GM18858 (cell line): ENCODE results near the gene UST.
"Not testable (repeated sequence)": the region's sequence is repeated elsewhere in the genome, so short reads cannot be mapped to it uniquely, and the experiment has no call there.

Source experiments
- ATAC-seq: cut with Tn5 transposase; IDR thresholded peaks from one replicate; pipeline ENCODE4 v1.9.1; 2021; ENCODE audit not compliant: unreplicated experiment

The UST gene

GRCh38 chr6:148764259-148765020 is 17.6 kb downstream of the UST start:
- ATAC-seq: not testable (repeated sequence)

- no peak for ATAC-seq
Observed at GRCh38 chr6:148765898-148766808, 19.3 kb downstream of the UST start.

GRCh38 chr6:148768646-148769270 is 21.9 kb downstream of the UST start:
- ATAC-seq: no peak

GRCh38 chr6:148769304-148769968 is 22.6 kb downstream of the UST start:
- ATAC-seq: no peak

- no peak for ATAC-seq
Observed at GRCh38 chr6:148770408-148771211, 23.8 kb downstream of the UST start.

GRCh38 chr6:148771212-148771601 is 24.4 kb downstream of the UST start:
- ATAC-seq: no peak

- no peak for ATAC-seq
Observed at GRCh38 chr6:148771896-148772554, 25.2 kb downstream of the UST start.

GRCh38 chr6:148775161-148775560 is 28.3 kb downstream of the UST start:
- ATAC-seq: no peak

- ATAC-seq: no peak
Observed at GRCh38 chr6:148776321-148777308, 29.8 kb downstream of the UST start.

- no peak for ATAC-seq
Observed at GRCh38 chr6:148779142-148779562, 32.3 kb downstream of the UST start.

GRCh38 chr6:148780423-148780822 is 33.6 kb downstream of the UST start:
- not testable (repeated sequence) for ATAC-seq

GRCh38 chr6:148780918-148781436 is 34.1 kb downstream of the UST start:
- peak; percentile 97 for ATAC-seq

GRCh38 chr6:148789948-148790347 is 43.1 kb downstream of the UST start:
- no peak for ATAC-seq

GRCh38 chr6:148790404-148790803 is 43.6 kb downstream of the UST start:
- ATAC-seq: no peak

- peak; percentile 68 for ATAC-seq
Observed at GRCh38 chr6:148790817-148791216, 44.0 kb downstream of the UST start.

GRCh38 chr6:148791372-148791771 is 44.5 kb downstream of the UST start:
- ATAC-seq: no peak

- no peak for ATAC-seq
Observed at GRCh38 chr6:148793721-148794120, 46.9 kb downstream of the UST start.

GRCh38 chr6:148794797-148795196 is 48.0 kb downstream of the UST start:
- no peak for ATAC-seq
